Peyer's patch (tissue), 4 donors: ENCODE measurements around the gene PLA2G6.

Source experiments
- POLR2A ChIP-seq, 2 donors: fragments of 450-650 bp; IDR thresholded peaks; one replicate each; pipeline ENCODE4 v1.5.1; 2017; ENCODE audit warnings: antibody characterized with exemption in 2 of 2, mild to moderate bottlenecking in 2 of 2, moderate library complexity in 2 of 2
- TF ChIP-seq, protein P1 (sequence below), 6 experiments: fragments of 450-650 bp in 4 of 6; fragments of 200-600 bp in 2 of 6; sonication (generic) in 1 of 6; IDR thresholded peaks; one replicate each; pipeline ENCODE4 v1.5.1; 2017 to 2019; ENCODE audit warnings: antibody characterized with exemption in 6 of 6, mild to moderate bottlenecking in 3 of 6, moderate library complexity in 1 of 6

GRCh38 chr22:38213319-38213989 is 31.8 kb upstream of the PLA2G6 start:
- no peak for TF ChIP-seq POLR2A (IDR thresholded peaks at IDR 0.05)
- TF ChIP-seq, protein P1, sequence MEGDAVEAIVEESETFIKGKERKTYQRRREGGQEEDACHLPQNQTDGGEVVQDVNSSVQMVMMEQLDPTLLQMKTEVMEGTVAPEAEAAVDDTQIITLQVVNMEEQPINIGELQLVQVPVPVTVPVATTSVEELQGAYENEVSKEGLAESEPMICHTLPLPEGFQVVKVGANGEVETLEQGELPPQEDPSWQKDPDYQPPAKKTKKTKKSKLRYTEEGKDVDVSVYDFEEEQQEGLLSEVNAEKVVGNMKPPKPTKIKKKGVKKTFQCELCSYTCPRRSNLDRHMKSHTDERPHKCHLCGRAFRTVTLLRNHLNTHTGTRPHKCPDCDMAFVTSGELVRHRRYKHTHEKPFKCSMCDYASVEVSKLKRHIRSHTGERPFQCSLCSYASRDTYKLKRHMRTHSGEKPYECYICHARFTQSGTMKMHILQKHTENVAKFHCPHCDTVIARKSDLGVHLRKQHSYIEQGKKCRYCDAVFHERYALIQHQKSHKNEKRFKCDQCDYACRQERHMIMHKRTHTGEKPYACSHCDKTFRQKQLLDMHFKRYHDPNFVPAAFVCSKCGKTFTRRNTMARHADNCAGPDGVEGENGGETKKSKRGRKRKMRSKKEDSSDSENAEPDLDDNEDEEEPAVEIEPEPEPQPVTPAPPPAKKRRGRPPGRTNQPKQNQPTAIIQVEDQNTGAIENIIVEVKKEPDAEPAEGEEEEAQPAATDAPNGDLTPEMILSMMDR (IDR thresholded peaks at IDR 0.05), result no peak
